ENCODE results near the gene CFAP45.
A peak's percentile ranks its signal among the peaks of the same experiment; 100 is the strongest.

CFAP45 gene

GRCh38 chr1:159924791-159925718 is 25.1 kb upstream of the CFAP45 start, which contains the start of gene TAGLN2:
TAGLN2 (minus strand) TSS chr1:159925507; CDS start chr1:159920509, 4,998 bp downstream.
- peak in 47 of 58 donors; percentile 13 to 79 (median 46) for DNase-seq

- peak in 16 of 58 donors; percentile 10 to 83 (median 36) for DNase-seq
Observed at GRCh38 chr1:159924025-159924790, 24.2 kb upstream of the CFAP45 start.

- DNase-seq: peak in 4 of 58 donors; percentile 10 to 29 (median 10)
Observed at GRCh38 chr1:159923203-159924024, 23.4 kb upstream of the CFAP45 start.

- DNase-seq: no peak
Observed at GRCh38 chr1:159922511-159923202, 22.7 kb upstream of the CFAP45 start.

- no peak for DNase-seq
Observed at GRCh38 chr1:159921700-159922504, 21.9 kb upstream of the CFAP45 start.

GRCh38 chr1:159921251-159921650 is 21.3 kb upstream of the CFAP45 start:
- no peak for DNase-seq

- DNase-seq: no peak
Observed at GRCh38 chr1:159920651-159921050, 20.7 kb upstream of the CFAP45 start.

GRCh38 chr1:159920202-159920601 is 20.2 kb upstream of the CFAP45 start:
- DNase-seq: no peak

GRCh38 chr1:159919236-159919865 is 19.4 kb upstream of the CFAP45 start:
- DNase-seq: no peak

- no peak for DNase-seq
Observed at GRCh38 chr1:159918352-159919200, 18.6 kb upstream of the CFAP45 start.

GRCh38 chr1:159917533-159918351 is 17.8 kb upstream of the CFAP45 start:
- peak in 4 of 58 donors; percentile 13 to 30 (median 20) for DNase-seq

- peak in 2 of 58 donors; percentile 7 to 16 for DNase-seq
Observed at GRCh38 chr1:159916242-159917051, 16.5 kb upstream of the CFAP45 start.

- DNase-seq: no peak
Observed at GRCh38 chr1:159915571-159916241, 15.7 kb upstream of the CFAP45 start.

- no peak for DNase-seq
Observed at GRCh38 chr1:159914252-159915018, 14.5 kb upstream of the CFAP45 start.

All from anterior cingulate cortex (tissue), 58 donors.